HG03565 (cell line): ENCODE data around the gene SLC1A7.

Experiments used
- ATAC-seq: cut with Tn5 transposase; IDR thresholded peaks from one replicate; pipeline ENCODE4 v1.9.1; 2021; ENCODE audit warnings: mild to moderate bottlenecking, moderate library complexity; ENCODE audit not compliant: unreplicated experiment

Gene SLC1A7

DNA sequence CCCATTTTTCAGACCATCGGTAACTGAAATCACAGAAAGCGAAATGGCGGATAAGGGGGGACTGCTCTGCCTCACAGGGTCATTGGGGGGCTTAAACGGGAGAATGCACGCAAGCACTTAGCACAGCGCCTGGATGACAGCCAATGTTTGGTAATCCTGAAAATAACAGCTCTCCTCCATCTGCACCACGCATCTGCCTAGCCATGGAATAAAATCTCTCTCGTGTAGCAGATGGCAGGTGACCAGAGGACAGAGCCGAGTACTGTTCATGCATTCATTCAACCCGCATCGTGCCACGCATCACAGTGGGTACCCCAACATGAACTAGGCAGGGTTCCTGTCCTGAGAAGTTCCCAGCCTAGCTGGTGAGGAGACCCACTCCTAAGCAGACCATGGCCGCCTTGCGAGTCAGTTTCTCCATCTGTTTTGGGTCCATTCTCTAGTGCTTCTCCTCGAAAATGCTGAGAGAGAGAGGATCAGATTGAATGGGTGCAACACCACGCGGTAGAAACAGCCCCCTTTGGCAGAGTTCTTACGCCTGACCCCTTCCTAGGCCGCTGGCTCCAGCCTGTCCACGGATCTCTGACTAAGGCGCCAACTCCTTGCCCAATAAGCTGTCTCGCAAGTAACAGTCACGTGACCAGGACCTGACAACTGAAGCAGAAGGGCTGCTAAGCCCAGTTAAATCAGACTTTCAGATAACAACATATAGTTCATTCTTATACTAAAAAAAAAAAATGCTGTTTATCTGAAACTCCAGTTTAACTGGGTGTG, 7.3 kb downstream of the SLC1A7 start:
- no peak for ATAC-seq

DNA sequence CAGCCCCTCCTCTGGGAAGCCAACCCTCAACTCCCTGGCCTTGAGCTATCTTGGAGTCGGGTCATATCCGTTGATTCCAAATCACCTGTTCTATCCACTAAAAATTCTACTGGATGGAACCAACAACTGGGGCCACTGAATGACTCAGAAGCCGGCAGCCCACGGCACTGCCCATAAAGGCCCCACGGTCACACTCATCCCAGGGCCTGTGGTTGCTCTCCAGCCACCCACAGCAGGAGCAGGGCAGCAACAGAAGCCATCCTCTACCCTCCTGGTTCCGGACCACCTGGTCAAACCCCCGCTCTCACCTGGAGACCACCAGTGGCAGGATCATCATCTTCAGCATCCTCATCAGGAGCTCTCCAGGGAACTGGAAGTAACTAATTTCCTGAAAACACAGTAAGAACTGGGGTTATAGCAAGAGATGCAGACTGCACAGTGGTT, 8.4 kb downstream of the SLC1A7 start:
- ATAC-seq, result no peak

DNA sequence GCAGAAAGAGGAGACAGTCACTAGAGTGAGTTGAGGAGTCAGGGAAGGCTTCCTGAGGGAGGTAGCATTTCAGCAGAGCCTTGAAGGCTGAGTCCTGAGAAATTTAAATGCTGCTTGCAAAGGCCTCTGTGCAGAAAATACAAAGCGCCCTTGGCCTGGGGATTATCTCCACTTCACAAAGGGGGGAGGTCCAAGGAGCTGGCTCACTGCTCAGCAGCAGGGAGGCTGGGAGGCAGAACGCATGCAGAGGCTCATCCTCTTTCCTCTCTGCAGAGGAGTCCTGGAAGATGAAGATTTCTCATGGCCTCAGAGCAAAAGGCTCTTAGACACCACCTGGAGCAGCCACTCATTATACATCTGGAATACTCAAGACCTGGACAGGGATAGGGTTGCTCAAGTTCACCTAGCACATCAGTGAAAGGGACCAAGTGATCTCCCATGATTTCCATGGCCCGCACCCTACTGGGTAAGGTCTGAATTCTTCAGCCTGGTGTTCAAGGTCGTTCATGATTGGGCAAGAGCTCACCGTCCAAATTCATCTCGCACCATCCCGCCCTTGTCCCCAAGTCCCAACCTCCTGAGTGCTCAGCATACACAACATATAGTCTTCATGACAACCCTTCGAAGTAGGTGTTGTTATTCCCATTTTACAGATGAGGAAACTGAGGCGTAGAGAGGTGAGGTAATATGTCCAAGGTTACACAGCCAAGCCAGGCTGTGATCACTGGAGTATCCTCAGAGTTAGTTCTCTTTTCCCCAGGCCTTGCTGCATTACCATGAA, 9.0 kb downstream of the SLC1A7 start:
- no peak for ATAC-seq

DNA sequence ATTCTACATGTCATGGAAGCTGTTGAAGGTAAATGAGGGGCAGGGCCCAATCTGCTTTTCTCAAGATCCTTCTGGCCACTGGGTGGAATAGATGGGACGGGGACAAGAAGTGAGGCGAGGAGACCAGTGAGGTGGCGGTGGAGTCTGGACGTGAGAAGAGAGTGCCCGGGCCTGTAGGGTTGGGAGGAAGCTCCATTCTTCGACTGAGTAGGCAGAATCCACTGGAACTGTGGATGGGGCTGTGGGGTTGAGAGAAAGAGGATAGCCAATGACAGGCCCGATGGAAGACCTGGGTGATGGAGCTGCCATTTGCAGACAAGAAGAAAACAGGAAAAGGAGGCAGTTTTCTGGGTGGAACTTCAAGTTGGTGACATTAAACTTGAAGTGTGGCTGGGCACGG, 10.3 kb downstream of the SLC1A7 start:
- no peak for ATAC-seq

DNA sequence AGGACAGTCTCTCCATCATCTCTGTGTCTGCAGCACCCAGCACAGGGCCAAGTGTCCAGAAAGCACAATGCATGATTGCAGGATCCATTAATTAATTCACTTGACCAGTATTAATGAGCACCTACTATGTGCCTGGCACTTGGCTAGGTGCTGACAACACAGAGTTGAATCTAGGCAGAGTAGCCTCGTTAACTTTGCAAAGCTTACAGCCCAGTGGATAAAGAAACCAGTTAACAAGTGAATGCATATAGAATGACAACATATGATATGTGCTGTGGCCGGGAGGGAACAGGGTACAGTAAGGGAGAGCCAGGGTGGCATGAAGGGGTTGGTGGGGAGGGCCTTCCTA, 10.9 kb downstream of the SLC1A7 start:
- ATAC-seq, result no peak

DNA sequence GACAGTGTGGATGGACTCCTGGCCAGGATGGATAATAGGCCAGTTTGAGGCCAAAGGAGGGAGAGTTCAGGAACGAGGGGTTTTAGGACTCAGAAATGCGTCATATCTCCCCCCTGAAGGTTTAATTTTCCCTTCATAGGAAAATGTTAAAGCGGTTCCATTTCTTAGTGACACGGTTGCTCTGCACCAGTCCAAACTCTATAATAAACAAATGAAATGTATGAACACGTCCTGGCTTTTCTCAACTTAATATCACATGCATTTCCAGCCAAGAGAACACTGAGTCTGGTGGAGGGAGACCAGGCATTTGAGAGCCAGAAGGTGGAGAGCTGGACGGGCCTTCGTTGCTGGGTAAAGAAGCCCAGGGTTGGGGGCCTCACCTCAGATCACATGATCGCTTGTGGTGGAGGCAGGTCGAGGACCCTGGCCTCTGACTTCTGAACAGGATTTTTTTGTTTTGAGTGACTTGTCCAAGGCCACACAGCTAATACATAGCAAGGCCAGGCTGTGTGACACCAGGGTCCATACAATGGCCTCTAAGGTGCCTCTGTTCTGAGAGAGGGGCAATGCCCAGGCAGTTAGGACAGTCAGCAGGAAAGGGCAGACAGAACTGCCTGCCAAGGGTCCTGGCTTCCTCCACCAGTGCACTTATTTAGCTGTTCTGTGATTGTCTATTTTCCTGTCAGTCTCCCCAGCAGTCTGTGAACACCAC, 11.4 kb downstream of the SLC1A7 start:
- no peak for ATAC-seq

DNA sequence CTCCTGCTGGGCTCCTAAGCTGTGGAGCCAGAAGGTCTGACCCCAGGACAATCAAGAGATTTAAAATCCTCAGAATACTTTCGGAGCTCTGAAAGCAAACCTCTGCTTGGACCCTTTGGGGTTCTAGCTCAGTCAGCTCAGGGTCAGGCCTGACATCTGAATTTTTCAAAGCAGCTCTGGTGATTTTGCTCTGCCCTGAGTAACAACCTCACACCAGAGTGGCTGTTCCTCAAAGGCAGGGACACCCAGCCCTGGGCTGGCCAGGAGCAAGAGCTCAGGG, 11.9 kb downstream of the SLC1A7 start:
- no peak for ATAC-seq

DNA sequence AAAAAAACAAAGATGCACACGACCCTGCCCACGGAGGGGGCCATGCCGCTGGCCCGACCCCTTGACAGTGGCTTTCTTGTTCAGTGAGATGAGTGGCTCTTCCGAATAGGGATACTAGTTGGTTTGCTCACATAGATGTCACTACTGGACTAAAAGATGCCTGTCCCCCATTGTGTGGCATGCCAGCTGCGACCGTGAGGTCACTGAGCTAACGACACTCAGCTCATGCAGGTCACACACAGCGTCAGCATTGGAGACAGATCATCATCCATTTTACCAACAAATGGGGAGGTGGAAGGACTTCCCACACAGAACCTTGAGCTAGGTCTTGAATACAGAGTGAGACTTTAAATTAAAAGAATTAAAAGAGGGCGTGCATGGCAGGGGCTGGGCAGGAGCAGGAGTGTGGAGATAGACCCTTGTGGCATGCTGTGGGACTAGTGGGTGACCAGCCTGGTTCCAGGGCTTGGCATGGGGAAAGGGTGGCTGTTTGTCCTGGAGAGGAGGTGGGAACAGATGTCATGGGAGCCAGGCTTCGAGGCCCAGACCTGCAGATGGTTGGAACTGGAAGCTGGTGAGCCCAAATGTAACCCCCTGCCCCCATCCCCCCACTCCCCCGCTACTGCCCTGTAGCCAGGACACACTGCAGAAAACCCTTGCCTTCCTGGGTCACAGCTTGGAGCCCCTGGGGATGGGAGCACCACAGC, 12.4 kb downstream of the SLC1A7 start:
- ATAC-seq, result no peak

DNA sequence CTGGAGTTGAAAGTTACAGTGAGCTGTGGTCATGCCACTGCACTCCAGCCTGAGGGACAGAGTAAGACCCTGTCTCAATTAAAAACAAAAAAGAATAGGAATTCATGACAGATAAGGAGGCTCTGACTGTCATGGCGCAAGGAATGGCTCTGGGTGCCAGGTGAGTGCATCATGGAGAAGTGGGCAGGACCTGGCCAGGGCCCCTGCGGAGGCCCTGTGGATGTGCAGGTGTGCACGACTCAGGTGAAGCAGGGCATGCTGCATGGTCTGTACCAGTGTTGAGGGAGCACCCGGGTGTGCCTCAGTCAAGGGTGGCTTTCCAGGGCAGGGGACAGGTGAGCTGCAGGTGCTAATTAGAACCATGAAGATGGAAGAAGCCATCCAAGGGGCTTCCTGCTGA, 14.0 kb downstream of the SLC1A7 start:
- no peak for ATAC-seq

DNA sequence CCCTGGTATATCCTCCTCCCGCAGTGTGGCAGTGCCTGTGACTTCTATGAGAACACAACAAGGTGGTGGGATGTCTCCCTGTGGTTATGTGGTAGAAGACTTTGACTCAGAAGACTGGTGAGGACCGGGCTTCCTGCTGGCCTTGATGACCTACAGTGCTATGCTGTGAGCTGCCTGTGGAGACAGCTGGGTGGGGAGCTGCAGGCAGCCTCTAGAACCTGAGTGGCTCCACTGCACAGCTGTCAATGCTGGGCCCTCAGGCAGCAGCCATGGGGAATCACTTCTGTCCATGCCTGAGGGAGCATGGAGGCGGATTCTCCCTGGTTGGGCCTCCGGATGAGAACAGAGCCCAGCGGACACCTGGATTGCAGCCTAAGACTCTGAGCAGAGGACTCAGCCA, 14.9 kb downstream of the SLC1A7 start:
- ATAC-seq, result no peak

DNA sequence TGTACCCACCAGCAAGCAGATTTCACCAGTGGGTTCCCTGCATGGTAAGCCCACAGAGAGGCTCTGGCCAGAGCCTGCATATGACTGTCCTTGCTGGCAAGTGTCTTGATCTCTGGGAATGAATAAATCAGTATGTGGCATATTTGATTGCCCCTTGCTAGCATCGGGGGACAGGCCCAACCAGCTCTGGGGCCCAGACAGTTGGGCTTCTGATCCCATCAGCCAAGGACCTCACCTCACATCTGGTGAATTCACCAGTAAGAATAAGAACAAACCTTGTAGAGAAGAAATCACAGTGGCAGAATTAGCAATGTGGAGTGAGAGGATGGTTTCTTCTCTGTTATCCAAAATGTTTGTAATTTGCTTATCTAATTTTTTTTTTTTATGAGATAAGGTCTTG, 15.9 kb downstream of the SLC1A7 start:
- no peak for ATAC-seq

DNA sequence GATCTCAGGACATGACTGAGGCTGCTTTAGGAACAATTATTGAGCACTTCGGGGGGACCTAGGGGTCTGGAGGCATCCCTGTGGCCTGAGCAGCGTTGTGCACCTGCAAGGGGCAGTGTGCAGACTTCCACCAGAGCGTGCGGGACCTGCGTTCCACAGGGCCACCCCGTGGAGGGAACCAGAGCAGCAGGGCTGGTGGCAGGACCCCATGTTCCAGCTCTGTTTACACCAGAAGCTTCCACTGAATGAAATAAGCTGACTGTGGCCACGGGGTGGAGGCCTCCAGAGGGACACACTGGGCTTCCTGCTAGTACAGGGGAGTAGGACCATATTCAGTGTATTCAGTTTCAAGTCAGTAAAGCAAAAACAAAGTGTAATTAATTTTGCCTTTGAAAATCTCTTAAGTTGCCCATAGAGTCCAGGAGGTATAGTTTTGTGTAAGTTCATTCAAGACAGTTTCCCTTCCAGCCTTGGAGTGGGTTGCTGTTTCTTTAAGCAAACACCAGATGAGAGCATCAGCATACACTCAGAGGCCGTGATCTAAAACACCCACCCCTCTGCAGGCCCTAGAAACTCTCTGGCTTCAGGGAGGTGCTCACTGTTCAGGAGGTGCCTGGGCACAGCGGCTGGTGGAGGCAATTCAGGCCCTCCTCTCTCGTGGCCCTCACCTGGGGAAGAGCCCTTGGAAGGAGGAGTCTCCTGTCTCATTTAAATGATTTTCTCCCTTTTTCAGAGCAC, 16.6 kb downstream of the SLC1A7 start:
- ATAC-seq, result no peak

DNA sequence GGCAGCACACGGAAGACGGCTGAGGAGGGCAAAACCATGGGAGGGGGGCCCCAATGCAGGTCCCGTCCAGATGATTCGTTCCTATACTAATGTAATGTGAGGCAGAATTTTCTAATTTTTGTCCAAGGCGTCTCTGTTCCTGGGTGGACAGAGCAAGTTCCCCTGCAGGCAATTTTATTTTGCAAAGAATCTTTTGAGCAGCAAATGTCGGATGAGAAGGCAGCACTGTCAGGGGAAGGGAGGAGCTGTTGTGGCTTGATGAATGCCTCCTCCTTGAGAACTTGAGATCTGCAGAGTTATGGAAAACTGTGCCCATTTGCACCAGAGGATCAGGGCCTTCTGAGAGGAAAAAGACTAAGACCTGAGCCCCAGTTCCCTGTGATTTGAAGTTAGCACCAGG, 17.3 kb downstream of the SLC1A7 start:
- no peak for ATAC-seq

DNA sequence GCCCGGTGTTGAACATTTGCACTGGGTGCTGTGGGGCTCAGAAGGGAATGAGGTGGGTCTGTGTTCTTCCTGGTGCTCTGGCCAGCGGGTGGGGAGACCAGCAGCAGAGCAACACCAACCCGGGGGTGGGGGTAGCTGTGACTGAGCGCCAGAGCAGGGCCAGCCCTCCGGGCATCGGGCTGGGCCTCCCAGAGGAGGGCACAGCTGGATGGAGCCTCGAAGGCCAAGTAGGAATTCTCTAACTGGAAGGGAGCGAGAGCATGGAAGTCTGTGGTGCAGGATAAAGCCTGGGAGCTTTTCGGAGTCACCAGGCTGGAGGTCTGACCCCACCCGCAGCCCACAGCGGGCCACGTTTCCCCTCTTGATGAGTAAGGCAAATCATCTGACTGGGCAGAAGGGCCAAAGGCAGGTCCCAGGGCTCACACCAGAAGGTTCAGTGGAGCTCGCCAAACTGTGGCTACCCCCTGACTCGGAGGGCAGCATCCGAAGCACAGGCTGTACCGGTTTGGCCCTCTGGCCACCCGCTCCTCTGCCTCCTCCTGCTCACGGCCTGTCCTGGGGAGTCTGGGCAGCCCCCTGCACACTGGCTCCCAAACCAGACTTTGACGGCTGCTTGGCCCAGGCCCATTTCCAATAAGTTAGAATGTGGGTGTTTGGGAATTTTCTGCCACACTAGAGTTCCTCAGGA, 18.8 kb downstream of the SLC1A7 start:
- no peak for ATAC-seq

DNA sequence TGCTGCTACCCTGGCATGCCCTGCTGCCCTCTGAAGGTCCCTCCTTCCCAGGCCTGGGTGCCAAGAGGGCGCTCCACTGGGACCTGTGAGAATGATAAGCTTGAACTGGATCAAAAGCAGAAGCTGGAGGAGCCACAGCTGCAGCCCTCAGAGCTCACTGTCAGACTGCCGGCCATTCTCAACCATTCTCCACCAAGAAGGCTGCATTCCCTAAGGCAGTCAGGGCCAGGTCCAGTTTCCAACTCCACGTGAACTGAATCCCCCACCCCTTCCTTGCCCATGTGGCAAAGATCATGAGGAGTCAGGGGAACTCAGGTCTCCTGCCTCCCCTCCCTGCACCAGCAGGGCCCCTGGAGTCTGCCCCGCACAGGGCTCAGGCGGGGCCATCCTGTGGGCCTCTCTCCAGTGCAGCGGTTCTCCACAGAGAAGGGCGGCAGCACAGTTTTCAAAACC, 19.5 kb downstream of the SLC1A7 start:
- no peak for ATAC-seq

DNA sequence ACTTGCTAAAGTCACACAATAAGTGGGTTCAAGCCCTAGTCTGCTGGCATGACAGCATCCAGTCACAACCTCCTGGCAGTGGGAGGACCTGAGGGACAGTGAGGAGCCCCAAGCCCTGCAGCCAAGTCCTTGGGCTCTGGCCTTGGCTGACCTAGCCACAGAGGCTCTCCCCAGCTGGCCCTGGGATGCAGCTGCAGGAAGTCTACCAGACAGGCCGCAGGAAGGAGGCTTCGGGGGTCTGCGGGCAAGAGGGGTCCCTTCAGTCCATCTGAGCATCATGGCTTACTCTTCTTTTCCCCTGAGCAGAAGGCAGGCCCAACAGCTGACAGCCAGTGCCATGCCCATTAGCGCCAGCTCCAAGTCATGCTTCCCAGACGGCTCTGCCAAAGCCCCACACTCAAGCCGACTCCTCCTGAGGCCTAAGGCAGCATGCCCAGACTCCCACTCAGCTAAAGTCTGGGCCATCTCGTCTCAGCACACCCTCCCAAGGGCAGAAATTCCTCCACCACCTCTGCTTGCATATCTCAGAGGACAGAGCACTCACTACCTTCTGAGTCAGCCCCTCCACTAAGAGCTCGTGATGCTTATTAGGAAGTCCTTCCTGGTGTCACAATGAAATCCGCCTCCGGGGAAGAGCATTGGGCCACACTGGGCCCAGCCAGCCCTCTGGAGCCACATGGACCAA, 20.1 kb downstream of the SLC1A7 start:
- ATAC-seq, result no peak

DNA sequence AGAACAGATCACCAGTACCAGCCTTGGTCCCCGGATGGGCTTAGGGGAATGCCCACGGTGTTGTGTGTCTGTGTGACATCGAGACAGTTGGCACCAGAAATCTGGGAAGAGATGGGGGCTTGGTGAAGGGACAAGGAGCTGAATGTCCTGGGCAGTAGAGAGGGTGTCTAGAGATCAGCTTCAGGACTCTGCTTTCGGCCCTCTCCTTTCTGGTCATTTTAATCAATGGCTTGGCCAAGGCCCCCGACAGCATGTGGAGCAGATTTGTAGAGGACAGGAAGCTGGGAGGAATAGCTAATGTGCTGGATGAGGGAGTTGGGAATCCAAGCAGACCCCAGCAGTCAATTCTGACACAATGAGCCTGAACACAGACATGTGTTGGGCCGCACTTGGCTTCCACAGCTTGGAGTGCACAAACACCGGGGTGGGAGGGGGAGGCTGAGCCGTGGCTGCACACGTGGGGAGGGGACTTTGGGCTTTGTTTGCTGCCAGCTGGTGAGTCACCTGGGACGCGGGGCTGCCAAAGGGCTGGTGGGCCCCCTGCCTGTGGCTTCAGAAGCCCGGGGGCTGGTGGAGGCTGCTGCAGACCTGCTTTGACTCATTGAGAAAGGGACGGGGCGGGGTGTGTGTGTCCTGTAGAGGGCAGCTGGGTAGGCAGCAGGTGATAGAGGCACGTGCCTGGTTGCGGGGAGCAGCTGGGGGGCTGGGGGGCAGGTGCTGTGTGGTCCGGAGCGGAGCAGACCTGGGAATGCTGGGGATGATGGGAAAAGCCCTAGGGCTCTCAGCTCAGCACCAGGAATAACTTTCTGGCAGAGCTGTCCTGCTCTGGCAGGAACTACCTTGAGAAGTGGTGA, 20.9 kb downstream of the SLC1A7 start:
- no peak for ATAC-seq

DNA sequence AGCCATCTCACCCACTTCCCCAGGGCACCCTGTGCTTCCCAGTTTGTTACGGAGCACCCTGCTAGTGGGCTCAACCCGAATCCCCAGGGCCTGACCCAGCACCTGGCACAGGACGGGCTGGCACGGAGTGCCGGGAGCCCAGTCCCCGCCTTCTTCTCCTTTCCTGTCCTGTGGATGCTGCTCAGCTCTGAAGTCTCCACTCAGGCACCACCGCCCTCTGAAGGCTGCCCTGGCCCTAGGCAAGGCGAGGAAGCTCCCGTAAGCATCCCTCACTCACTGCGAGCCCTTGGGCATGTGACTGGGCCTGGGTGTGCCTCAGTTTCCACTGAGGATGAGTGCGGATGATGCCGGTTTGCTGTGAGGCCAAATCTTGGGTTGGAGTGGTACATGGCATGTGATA, 21.8 kb downstream of the SLC1A7 start:
- ATAC-seq, result no peak

DNA sequence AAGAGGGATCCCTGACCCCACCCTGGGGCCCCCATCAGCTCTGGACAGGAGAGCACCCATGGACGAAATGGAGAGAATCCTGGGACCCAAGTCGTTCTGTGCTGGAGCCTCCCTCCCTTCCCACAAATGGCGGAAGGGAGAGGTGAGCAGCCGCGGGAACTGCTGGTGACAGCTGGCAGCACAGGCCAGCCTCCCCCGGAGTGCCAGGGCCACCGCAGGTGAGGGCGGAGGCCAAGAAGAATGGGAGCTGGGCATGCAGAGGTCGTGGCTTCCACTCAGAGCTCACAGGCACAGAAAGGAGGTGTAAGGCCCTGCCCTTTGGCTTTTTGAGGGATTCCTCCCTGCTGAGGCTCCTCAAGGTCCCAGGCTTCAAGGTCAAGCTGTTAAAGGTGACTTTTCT, 24.6 kb downstream of the SLC1A7 start:
- ATAC-seq, result no peak
